Fibroblast of the aortic adventitia (primary cell): Measurements from ENCODE around the gene SYS1. TPM values are rescaled to one million over a fixed set of nuclear protein-coding genes. Genes with fewer than 3 reads are reported as not detected.

Experiments
- DNase-seq: peaks from one replicate; pipeline ENCODE4 v3.0.0-alpha.2; 2010; ENCODE audit warnings: low read depth
- H3K4me3 ChIP-seq: 2 replicates; pipeline ENCODE4 v1.5.1; 2011; ENCODE audit warnings: low read depth, mild to moderate bottlenecking, control low read depth, low read length, moderate library complexity
- CTCF ChIP-seq: IDR thresholded peaks from 2 replicates; pipeline ENCODE4 v1.5.1; 2011; ENCODE audit warnings: mild to moderate bottlenecking, low read length, control low read depth, inconsistent platforms; ENCODE audit not compliant: insufficient read depth
- total RNA-seq: library from RNA; depleted of rRNA; stranded (reverse); fragments of >200 nt; gene quantifications from 2 replicates; pipeline ENCODE4 v1.2.3, GENCODE V29; 2012; ENCODE audit warnings: low replicate concordance

The SYS1 gene
- total RNA-seq, 1 donor = 27.9 TPM

DNA sequence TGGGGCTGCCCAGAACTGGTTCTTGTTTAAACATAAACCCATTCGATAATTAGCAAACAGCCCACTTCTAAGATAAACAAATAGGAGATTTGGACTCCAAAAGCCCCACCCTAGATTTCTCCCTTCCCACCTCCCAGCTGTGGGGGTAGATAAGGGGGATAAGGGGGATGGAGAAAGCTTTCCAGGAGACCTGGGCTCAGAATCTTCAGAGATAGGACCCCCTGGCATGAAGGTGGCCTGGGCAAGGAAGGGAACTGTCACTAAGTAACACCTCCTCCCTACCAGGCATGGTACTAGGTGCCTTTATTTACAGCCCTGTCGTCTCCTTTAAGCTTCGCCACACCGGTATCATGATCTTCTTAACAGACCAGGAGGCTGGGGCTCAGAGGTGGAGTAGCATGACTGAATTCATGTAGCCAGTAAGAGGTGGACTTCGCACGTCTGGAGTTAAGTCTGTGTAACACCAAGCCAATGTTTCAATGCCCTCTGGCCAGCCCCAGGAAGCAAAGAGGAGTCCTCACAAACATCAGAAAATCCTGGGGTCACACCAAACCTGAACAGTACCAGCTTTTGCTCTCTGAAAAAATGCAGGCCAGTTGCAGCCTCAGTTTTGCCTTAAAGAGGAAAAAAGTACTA, 19.3 kb upstream of the SYS1 start:
- DNase-seq = no peak
- TF ChIP-seq CTCF = no peak
- peak overlapping the region; percentile 27 for H3K4me3 ChIP-seq

- H3K4me3 ChIP-seq = peak overlapping the region; percentile 27
- no peak for TF ChIP-seq CTCF
- peak; percentile 94 for DNase-seq
Measured at GRCh38 chr20:45344168-45344860, 18.6 kb upstream of the SYS1 start.

DNA sequence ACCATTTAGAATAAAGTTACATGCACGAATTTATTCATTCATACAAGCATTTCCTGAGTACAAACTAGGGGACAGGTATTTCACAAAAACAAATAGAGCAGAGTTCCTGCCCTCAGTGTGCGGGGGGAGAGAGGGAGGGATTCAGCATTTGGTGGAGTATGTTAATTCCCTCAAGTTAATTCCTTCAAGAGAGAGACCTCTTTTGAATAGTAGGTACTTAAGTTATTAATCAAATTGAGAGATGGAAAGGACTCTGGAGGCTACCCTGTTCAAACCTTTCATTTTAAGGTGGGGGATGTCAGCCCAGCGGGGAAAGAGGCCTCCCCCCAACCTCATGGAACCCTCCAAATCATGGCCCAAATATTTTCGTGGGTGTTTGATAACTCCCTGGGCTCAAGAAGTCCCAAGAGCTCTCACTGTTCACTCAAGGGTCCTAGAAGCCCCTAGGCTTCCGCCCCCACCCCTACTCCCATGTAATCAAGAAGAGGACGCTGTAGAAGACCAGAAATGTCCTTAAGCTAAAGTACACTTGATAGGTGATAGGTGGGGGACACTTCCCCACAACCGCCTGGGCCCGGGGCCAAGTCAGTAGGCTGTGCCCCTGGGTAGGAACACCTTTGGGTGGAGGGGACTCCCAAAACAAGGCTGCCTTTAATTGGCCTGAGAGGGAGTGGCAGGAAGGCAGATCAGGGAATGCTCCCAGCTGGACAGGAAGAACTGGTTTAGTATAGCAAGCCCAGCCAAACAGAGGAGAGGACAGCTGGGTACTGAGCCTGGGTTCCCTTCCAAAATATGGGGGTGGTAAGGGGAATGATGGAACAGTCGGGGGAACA, 17.6 kb upstream of the SYS1 start:
- no peak for DNase-seq
- TF ChIP-seq CTCF = no peak
- H3K4me3 ChIP-seq = peak overlapping the region; percentile 87

GRCh38 chr20:45346291-45346718, 16.7 kb upstream of the SYS1 start:
- peak overlapping the region; percentile 87 for H3K4me3 ChIP-seq
- no peak for DNase-seq
- TF ChIP-seq CTCF = no peak

- no peak for DNase-seq
- H3K4me3 ChIP-seq = peak overlapping the region; percentile 87
- TF ChIP-seq CTCF = no peak
Measured at GRCh38 chr20:45346851-45347250, 16.1 kb upstream of the SYS1 start.

- TF ChIP-seq CTCF = no peak
- peak overlapping the region; percentile 87 for H3K4me3 ChIP-seq
- no peak for DNase-seq
Measured at GRCh38 chr20:45347297-45347935, 15.5 kb upstream of the SYS1 start.
